ENCODE measurements around the gene SOS1.

Gene SOS1

GRCh38 chr2:39024833-39025232 is 96.0 kb downstream of the SOS1 start:
- DNase-seq (ENCODE audit: low spot score): no peak

GRCh38 chr2:39023649-39024048 is 97.2 kb downstream of the SOS1 start:
- DNase-seq (ENCODE audit: low spot score): no peak

DNA sequence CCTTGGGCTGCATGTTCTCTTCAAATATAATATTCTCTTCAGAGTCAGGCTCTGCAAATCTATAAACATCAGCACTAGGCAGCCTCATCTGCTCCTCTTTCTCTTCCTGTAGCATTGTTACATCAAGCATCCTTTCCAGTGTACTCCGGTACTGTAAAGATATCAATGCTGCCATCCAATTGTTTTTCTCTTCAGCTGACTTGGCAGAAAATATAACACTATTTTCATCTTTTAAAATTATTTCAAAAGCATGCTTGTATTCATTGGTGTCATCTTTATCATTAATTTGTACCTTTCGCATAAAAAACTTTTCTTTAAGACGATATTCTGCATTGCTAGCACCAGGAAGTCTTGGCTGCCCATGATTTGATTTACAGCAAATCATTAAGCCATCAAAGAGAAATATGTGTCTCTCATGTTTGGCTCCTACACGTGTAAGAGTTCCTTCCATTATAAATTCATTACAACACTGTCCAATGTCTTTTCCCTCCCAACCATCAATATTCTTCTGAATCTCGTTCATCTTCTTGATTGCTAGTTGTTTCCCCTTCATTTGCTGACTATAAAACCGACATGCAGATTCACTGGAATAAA is 98.1 kb downstream of the SOS1 start:
- DNase-seq (ENCODE audit: low spot score): no peak

- DNase-seq (ENCODE audit: low spot score): no peak
Observed at GRCh38 chr2:39020383-39020782, 100.5 kb downstream of the SOS1 start.

DNA sequence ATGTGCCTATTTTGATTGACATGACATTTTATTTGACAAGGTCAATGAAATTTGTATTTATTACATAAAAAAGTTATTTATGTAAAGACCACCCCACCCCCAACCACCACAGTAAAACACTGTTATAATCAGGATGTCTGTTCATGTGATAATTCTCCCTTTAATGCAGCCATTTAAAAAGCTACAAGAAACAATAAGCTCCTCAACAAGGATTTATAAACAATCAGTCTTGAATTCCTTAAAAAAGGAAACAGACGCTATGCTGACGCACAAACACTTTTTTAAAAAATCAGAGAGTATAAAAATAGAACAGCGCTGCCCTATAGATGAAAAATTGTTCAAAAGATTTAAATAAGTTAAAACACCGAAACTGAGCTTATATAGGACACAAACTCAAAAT is 102.2 kb downstream of the SOS1 start:
- DNase-seq (ENCODE audit: low spot score): no peak

DNA sequence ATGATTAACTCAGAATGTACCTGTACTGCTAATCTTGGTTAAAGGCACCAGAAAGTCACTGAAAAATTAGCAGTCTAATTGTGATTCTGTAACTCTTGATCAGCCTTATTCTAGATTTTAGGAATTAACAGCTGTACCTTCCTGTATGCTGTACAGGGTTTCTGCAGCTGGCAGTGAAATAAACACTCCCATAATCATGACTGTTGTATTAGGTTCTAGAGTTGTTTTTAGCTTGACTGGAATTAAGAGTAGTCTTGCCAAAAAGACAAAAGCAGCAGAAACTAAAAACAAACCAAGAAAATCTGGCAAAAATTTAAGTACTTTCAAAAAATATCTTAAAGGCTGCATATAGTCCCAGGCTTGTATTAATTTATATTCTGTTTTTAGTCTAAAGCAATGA is 103.5 kb downstream of the SOS1 start:
- DNase-seq (ENCODE audit: low spot score): no peak

GRCh38 chr2:39015424-39015823 is 105.4 kb downstream of the SOS1 start:
- no peak for DNase-seq (ENCODE audit: low spot score)

DNA sequence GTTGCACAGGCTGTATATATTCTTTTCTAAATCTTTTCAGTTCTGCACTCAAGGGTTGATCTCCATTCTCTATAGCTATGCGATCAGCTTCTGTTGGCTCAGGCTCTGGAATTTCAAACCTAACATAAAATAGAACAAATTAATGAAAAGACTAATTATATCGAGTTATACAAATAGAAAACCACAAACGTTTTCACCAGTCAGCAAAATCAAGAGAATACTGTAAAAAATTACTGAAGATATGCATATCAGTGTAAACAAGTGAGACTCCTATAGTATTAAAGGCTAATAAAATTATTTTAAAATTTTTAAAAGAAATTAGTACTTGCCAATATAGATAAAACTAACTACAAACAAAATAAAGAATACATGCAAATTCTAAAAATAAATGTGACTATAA is 107.0 kb downstream of the SOS1 start:
- no peak for DNase-seq (ENCODE audit: low spot score)

GRCh38 chr2:39008665-39009064 is 112.2 kb downstream of the SOS1 start:
- DNase-seq (ENCODE audit: low spot score): no peak

DNA sequence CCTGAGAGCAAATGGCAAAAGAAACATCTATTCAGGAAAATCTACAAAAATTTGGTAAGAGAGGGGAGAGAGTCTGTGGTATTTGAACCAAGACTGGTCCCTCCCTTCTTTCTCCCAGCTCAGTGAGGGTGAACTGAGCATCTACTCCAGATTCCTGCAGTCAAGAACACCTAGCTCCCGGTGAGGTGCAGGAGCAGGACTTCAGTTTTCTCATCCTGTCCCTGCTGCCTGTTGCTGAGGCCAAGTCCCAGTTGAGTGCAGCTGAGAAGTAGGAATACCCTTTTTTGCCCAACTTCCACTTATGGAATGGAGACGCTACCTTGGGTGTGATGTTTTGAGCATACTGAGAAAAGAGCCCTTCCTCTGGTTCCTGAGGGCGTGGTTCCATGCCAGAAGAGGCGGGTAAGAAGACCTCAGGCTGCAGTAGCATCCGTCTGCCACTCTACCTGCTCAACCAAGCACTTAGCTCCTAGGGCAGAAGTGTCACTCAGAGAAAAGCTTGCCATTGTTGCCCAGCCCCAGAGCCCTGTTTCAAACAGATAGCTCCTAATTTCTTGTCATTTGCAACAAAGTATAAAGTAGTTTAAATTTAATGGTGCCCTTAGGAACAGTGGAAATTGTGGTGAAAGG is 112.9 kb downstream of the SOS1 start:
- no peak for DNase-seq (ENCODE audit: low spot score)

GRCh38 chr2:39000552-39000951 is 120.3 kb downstream of the SOS1 start:
- DNase-seq (ENCODE audit: low spot score): no peak

- no peak for DNase-seq (ENCODE audit: low spot score)
Observed at GRCh38 chr2:38997781-38998180, 123.1 kb downstream of the SOS1 start.

- no peak for DNase-seq (ENCODE audit: low spot score)
Observed at GRCh38 chr2:38991899-38992298, 129.0 kb downstream of the SOS1 start.

GRCh38 chr2:38988716-38989115 is 132.1 kb downstream of the SOS1 start:
- DNase-seq (ENCODE audit: low spot score): no peak

- DNase-seq (ENCODE audit: low spot score): no peak
Observed at GRCh38 chr2:38982498-38982897, 138.4 kb downstream of the SOS1 start.

GRCh38 chr2:38981670-38982357 is 139.0 kb downstream of the SOS1 start:
- DNase-seq (ENCODE audit: low spot score): no peak

DNA sequence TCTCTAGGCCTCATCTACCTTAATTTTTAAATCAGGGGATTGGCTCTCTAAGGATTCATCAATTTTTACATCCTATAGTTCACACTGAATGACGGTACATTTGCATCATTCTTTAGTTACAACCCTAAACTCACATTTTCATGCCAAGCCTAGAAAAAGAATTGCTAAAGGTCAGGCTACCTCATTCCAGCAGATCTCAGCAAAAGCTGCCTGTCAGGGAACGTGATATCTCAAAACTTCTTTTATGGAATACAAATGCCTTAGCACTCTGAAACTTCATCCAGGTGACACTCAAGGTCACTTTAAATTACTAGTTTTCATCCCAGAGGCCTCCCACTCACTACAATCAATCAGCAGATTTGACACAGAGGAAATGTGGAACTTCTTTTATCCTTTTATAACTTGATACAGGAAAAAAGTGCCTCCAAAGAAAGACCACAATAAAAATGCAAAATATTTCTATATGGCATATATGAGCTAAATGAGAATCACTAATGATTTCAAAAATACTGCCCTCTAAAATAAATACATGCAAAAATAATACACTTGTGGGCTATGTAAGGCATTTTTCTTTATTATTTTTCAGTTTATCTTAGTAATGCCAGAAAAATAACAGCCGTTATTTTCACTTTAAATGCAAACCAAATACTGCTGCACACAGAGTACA is 139.7 kb downstream of the SOS1 start:
- no peak for DNase-seq (ENCODE audit: low spot score)

- DNase-seq (ENCODE audit: low spot score): no peak
Observed at GRCh38 chr2:38978908-38979307, 141.9 kb downstream of the SOS1 start.

DNA sequence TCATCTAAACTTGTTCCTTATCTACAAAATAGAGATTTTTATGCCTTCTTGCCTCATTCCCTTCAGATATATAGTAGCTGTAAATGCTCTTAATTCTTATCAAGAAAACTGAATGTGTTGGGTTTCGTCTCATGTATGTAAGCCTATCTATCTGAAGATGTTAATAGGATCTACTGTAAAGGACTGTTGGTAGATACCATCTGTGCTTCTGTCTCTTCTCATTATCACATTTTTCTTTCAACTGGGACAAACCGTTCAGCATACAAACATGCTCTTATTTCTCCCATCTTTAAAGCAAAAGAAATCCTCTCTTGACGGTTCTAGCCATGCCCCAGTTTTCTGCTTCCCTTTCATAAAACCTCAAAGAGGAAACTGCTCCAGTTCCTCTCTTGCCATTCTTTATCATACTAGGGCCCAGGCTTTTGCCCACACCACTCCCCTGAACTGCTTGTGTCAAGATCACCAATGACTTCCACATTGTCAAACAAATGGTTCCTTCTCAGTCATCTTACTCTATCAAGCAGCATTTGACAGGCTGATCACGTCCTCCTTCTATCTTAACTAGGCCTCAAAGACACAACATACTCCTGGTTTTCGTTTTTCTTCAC is 142.5 kb downstream of the SOS1 start:
- no peak for DNase-seq (ENCODE audit: low spot score)

DNA sequence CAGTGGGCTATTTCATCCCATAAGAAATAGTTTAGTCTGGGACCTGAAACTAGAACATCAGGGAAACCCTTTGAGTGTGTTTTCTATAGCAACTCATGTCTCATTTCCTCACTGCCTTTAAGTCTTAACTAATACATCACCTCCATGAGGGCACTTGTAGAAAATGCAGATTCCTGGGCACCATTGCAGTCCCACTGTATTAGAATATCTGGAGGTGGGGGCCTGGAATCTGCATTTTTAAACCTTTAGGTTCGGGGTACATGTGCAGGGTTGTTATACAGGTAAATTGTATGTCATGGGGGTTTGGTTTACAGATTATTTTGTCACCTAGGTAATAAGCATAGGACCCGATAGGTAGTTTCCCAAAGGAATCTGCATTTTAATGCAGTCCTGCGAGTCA is 143.8 kb downstream of the SOS1 start:
- no peak for DNase-seq (ENCODE audit: low spot score)

DNA sequence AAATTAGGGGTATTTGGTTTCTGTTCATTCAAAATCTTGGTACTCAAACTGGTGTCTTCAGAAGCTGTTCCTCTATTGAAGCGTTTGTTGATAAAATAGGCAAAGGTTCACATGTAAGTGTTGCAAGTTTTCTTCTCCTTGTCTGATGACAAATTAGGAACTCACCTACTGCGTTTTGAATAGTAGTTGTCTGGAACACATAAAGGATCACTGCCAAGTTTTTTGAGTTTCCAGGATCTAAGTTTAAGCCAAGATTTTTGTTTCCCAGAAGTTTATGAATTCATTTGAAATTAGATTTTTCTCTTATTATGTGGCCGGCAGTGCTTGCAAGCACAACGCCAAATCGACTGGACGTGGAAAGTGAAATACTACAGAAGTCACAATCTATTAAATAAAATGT is 145.8 kb downstream of the SOS1 start:
- no peak for DNase-seq (ENCODE audit: low spot score)

DNA sequence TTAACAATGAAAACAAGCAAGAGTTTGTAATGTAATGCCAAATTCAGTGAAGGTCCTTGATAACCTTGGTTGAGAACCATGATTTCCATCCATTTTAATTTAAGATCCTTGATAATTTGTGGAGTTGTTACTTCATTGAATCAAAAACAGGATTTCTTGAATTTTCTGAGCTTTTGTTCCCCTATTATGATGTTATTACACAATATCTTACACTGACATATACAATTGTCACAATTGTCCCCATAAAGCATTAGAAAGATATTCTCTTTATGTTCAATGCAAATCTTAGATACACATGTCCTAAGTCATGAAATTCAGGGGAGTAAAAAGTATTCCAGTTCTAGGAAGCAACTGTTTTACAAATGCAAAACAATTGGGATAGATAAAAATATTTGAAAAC is 147.6 kb downstream of the SOS1 start:
- DNase-seq (ENCODE audit: low spot score): no peak

- no peak for DNase-seq (ENCODE audit: low spot score)
Observed at GRCh38 chr2:38971377-38971776, 149.5 kb downstream of the SOS1 start.
